Parathyroid adenoma (tissue), 2 donors: ENCODE data around the gene SPPL3.

Experiments
- H2AFZ ChIP-seq: fragments of 300-600 bp; sonication (generic); one replicate; pipeline ENCODE4 v1.7.0; 2017; ENCODE audit warnings: antibody characterized with exemption, mild to moderate bottlenecking
- H3K27ac ChIP-seq: fragments of 300-600 bp; sonication (generic); one replicate; pipeline ENCODE4 v1.7.0; 2017
- H3K27me3 ChIP-seq: fragments of 300-600 bp; sonication (generic); one replicate; pipeline ENCODE4 v1.7.0; 2017; ENCODE audit warnings: low read length; ENCODE audit not compliant: control insufficient read depth, insufficient read depth
- H3K36me3 ChIP-seq: fragments of 300-600 bp; sonication (generic); one replicate; pipeline ENCODE4 v1.7.0; 2017; ENCODE audit warnings: low read length; ENCODE audit not compliant: control insufficient read depth, insufficient read depth
- H3K4me1 ChIP-seq: fragments of 300-600 bp; sonication (generic); one replicate; pipeline ENCODE4 v1.7.0; 2017; ENCODE audit warnings: control low read depth
- H3K4me2 ChIP-seq: fragments of 300-600 bp; sonication (generic); one replicate; pipeline ENCODE4 v1.7.0; 2017; ENCODE audit warnings: low read length
- H3K4me3 ChIP-seq: fragments of 300-600 bp; sonication (generic); one replicate; pipeline ENCODE4 v1.7.0; 2017; ENCODE audit warnings: low read depth, low read length
- H3K79me2 ChIP-seq: fragments of 300-600 bp; sonication (generic); one replicate; pipeline ENCODE4 v1.7.0; 2017; ENCODE audit warnings: control low read depth
- H3K9ac ChIP-seq: fragments of 300-600 bp; sonication (generic); one replicate; pipeline ENCODE4 v1.7.0; 2017; ENCODE audit warnings: mild to moderate bottlenecking
- H3K9me3 ChIP-seq: fragments of 300-600 bp; sonication (generic); one replicate; pipeline ENCODE4 v1.7.0; 2017; ENCODE audit warnings: low read length; ENCODE audit not compliant: control insufficient read depth
- TF ChIP-seq, protein P1 (sequence below): fragments of 300-600 bp; sonication (generic); IDR thresholded peaks from one replicate; pipeline ENCODE4 v1.7.0; 2017; ENCODE audit warnings: antibody characterized with exemption, mild to moderate bottlenecking
- donor health status: primary hyperparathyroidism.

Gene SPPL3

DNA sequence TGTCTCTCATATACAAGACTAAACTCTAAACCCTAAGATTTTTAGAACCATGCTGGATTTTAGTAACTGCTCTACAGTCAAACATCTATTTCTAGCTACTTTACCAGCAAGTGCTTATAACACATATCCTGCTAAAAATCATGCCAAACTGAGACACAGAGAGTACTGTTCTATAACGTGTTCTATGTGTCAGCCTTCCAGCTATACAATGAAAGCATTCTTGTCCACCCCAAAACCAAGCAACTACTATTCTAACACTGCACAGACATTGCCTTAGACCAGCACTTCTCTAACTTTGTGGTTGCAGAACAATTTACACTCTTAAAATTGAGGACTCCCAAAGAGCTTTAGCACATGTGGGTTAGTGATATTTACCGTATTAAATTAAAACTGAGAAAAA is 85.7 kb downstream of the SPPL3 start:
- no peaks in the 10 kb centered on the region for H3K27me3 ChIP-seq
- H3K9me3 ChIP-seq: no peaks in the 10 kb centered on the region
- H3K27ac ChIP-seq: no peak overlapping the region
- no peak overlapping the region for H3K4me3 ChIP-seq
- no peak overlapping the region for H2AFZ ChIP-seq
- H3K4me2 ChIP-seq: no peak overlapping the region
- H3K4me1 ChIP-seq: peaks cover 2% of the 10 kb centered on the region
- H3K36me3 ChIP-seq: no peaks in the 10 kb centered on the region
- H3K79me2 ChIP-seq: peaks cover 35% of the 10 kb centered on the region
- TF ChIP-seq, protein P1, sequence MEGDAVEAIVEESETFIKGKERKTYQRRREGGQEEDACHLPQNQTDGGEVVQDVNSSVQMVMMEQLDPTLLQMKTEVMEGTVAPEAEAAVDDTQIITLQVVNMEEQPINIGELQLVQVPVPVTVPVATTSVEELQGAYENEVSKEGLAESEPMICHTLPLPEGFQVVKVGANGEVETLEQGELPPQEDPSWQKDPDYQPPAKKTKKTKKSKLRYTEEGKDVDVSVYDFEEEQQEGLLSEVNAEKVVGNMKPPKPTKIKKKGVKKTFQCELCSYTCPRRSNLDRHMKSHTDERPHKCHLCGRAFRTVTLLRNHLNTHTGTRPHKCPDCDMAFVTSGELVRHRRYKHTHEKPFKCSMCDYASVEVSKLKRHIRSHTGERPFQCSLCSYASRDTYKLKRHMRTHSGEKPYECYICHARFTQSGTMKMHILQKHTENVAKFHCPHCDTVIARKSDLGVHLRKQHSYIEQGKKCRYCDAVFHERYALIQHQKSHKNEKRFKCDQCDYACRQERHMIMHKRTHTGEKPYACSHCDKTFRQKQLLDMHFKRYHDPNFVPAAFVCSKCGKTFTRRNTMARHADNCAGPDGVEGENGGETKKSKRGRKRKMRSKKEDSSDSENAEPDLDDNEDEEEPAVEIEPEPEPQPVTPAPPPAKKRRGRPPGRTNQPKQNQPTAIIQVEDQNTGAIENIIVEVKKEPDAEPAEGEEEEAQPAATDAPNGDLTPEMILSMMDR: no peak
- no peak overlapping the region for H3K9ac ChIP-seq

DNA sequence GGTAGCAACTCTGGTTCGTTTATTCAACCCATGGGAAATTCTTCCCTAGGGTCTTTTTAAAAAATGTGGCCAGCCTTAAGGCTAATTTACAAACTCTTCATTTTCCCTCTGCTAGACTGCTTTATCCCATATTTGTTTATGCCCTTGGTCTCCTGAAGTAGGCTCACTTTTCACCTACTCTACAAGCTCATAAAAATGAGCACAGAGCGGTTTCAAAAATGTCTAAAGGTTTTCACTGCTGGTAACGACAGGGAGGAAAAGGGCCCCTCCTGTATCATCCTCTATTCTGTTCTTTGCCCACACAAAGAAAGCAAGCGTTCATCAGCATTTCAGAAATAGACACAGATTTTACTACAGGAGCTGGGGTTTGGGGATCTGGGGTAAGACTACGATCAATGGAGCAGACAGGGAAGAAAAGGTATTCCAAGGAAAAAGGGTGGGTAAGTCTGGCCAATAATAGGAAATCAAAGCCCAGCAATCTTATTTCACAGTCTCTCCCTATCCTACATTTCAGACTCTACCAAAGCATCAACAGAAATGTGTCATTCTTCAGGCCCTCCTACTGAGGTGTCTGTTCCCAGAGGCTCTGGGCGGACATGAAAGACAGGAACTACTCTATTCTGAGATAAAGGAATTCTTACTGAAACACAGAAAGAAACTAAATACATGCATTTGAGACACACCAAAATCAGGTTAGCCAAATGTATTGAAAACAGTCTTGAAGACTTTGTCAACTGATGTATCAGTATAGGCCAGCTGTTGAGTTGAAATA is 86.4 kb downstream of the SPPL3 start:
- H3K27me3 ChIP-seq: no peaks in the 10 kb centered on the region
- no peaks in the 10 kb centered on the region for H3K36me3 ChIP-seq
- H2AFZ ChIP-seq: no peak overlapping the region
- no peak overlapping the region for H3K9ac ChIP-seq
- no peak overlapping the region for H3K4me2 ChIP-seq
- no peak overlapping the region for H3K27ac ChIP-seq
- TF ChIP-seq, protein P1: no peak
- H3K9me3 ChIP-seq: no peaks in the 10 kb centered on the region
- H3K4me3 ChIP-seq: no peak overlapping the region
- peaks cover 33% of the 10 kb centered on the region for H3K79me2 ChIP-seq
- H3K4me1 ChIP-seq: no peaks in the 10 kb centered on the region

DNA sequence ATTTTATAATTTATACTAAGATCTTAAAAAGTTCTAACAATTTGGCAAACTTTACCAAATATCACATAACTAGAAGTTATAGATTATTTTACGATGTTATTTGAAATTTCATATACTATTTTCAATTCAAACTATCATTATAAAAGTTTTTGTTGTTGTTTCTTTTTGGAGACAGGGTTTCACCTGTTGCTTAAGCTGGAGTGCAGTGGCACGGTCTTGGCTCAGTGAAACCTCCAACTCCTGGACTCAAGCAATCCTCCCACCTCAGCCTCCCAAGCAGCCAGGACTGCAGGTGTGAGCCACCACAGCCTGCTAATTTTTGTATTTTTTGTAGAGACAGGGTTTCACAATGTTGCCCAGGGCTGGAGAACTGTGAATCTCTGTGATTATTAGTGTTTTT is 87.8 kb downstream of the SPPL3 start:
- H3K27ac ChIP-seq: no peak overlapping the region
- TF ChIP-seq, protein P1: no peak
- no peaks in the 10 kb centered on the region for H3K9me3 ChIP-seq
- peaks cover 3% of the 10 kb centered on the region for H3K4me1 ChIP-seq
- no peak overlapping the region for H3K9ac ChIP-seq
- no peaks in the 10 kb centered on the region for H3K27me3 ChIP-seq
- H3K79me2 ChIP-seq: peaks cover 35% of the 10 kb centered on the region
- no peak overlapping the region for H3K4me3 ChIP-seq
- H2AFZ ChIP-seq: no peak overlapping the region
- H3K4me2 ChIP-seq: no peak overlapping the region
- no peaks in the 10 kb centered on the region for H3K36me3 ChIP-seq

DNA sequence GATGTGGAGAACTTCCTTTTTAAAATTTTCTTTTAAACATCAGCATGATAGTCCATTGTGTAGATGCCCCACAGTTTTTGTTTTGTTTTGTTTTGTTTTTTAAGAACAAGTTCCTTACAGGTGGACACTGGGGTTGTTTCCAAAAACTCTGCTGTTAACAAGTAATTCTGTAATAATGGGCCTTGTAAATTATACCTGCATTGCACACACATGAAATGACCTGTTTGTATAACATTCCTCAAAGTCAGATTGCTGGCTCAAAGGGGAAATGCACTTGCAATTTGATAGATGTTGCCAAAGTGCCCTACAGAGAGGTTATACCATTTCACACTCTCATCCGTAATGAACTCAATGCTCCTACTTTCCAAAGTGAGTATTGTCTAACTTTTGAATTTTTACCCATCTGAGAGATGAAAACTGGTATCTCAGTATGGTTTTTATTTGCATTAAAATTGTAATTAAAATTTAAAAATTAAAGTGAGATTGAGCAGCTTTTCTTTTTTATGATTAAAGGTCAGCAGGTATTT is 89.2 kb downstream of the SPPL3 start:
- Histone ChIP-seq H3K36me3 (no peaks in the 10 kb centered on the region), H3K27me3 (no peaks in the 10 kb centered on the region), H3K4me2 (no peak overlapping the region), H3K4me1 (peaks cover 3% of the 10 kb centered on the region), H2AFZ (no peak overlapping the region), H3K27ac (no peak overlapping the region), H3K4me3 (no peak overlapping the region), H3K9ac (no peak overlapping the region), H3K9me3 (no peaks in the 10 kb centered on the region), H3K79me2 (peaks cover 34% of the 10 kb centered on the region)
- TF ChIP-seq, protein P1: no peak
